ES-I3 (cell line): ENCODE data around the gene KLHL18.
"Not testable (repeated sequence)": the region's sequence is repeated elsewhere in the genome, so short reads cannot be mapped to it uniquely, and the experiment has no call there.

Source experiments
- H3K36me3 ChIP-seq: 2 replicates; pipeline ENCODE4 v1.6.1; 2013; ENCODE audit warnings: mild to moderate bottlenecking, low read length, control low read depth, moderate library complexity; ENCODE audit not compliant: insufficient read depth
- H3K4me1 ChIP-seq: 2 replicates; pipeline ENCODE4 v1.6.1; 2013; ENCODE audit warnings: mild to moderate bottlenecking, control low read depth, low read length; ENCODE audit not compliant: insufficient read depth
- H3K9ac ChIP-seq: 2 replicates; pipeline ENCODE4 v1.6.1; 2013; ENCODE audit warnings: low read depth, mild to moderate bottlenecking, low read length, moderate library complexity
- H3K9me3 ChIP-seq: 2 replicates; pipeline ENCODE4 v1.6.1; 2013; ENCODE audit warnings: mild to moderate bottlenecking, low read length, moderate library complexity; ENCODE audit not compliant: control insufficient read depth, insufficient read depth

Gene KLHL18

DNA sequence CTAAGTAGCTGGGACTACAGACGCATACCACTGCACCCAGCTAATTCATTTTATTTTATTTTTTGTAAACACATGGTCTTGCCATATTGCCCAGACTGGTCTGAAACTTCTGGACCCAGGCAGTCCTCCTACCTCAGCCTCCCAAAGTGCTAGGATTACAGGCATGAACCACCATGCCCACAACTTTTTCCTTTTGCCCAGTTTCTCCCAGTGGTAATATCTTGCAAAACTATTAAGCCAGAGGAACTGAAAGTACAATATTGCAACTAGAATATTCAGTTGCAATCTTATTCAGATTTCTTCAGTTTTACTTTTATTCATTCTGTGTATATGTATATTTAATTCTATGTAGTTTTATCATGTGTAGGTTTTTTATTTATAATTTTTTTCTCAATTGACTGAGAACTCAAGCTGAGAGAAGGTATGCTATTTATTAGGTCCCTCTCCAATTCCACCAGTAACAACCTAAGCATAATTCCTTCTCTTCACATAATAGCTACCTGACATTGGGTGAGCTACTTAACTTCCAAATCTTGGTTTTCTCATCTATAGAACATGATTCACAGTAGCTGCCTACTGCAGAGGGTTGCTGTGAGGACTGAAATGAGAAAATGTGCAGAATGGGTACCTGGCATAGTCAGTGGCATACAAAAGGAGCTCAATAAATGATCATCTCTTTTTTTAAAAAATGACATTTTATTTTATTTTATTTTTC is 30.8 kb downstream of the KLHL18 start:
- peaks cover 13% of the 10 kb centered on the region for H3K4me1 ChIP-seq
- no peaks in the 10 kb centered on the region for H3K9me3 ChIP-seq
- H3K9ac ChIP-seq: no peak overlapping the region
- no peaks in the 10 kb centered on the region for H3K36me3 ChIP-seq

DNA sequence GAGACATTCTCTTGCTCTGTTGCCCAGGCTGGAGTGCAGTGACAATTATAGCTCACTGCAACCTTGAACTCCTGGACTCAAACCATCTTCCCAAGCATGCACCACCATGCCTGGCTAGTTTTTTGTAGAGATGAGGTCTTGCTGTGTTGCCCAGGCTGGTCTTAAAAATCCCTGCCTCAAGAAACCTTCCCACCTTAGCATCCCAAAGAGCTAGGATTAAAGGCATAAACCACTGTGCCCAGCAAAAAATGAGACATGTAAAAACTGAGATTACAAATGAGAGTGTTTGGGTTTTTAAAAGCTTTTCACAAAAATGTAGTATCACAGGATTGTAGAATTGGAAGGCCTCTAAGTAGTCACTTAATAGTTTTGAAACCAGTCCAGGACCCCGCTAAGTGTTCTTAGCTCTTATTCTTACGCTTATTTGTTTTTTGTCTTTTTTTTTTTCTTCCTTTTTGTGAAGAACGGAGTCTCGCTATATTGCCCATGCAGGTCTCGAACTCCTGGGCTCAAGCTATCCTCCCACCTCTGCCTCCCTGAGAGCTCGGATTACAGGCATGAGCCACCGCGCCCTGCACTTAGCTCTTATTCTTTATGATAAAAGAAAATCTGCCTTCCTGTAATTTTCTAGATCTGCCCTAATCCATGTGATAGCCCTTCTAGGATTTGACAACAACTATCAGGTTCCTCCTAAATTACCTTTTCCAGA is 31.5 kb downstream of the KLHL18 start:
- Histone ChIP-seq H3K4me1 (peaks cover 13% of the 10 kb centered on the region), H3K36me3 (no peaks in the 10 kb centered on the region), H3K9ac (no peak overlapping the region), H3K9me3 (no peaks in the 10 kb centered on the region)

DNA sequence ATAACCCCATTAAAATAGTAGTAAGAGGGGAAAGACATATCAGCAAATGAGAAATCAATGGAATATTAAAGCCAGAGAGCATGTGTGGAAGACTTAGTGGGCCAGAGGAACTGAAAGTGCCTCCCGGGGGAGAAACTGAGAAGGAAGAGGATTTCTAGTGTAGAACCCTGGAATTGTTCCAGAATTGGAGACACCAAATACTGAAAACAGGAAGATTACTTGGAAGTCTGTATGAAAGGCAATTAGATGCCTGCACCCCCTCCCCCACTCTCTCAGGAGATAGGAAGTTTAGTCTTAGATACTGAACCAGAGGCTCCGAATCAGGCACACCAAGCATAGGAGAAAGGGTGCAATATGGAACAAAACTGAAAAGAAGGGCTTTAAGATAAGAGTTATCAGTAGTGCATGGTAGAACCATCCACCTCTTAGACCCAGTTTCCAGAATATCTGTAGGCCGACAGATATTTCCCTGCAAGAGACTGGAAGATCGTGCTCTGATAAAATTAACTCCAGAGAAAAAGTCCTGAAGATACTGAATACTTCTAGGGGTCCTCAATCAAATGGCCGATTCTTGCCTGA is 32.4 kb downstream of the KLHL18 start:
- Histone ChIP-seq H3K9ac (no peak overlapping the region), H3K36me3 (0 out of 2 replicates have a peak, but pooled peaks cover 2% of the 10 kb centered on the region), H3K4me1 (peaks cover 13% of the 10 kb centered on the region), H3K9me3 (no peaks in the 10 kb centered on the region)

DNA sequence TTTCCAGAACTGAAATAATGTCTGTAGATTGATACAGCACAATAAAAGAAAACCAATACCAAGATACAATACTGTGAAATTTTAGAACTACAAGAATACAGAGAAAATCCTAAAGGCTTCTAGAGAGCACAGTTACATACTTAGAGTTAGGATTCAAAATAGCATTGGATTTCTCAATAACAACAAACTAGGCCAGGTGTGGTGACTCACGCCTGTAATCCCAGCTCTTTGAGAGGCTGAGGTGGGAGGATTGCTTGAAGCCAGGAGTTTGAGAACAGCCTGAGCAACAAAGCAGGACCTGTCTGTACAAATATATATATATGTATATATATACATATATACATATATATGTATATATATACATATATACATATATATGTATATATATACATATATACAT is 33.4 kb downstream of the KLHL18 start:
- not testable (repeated sequence) for H3K9ac ChIP-seq, H3K36me3 ChIP-seq, H3K9me3 ChIP-seq
- peaks cover 13% of the 10 kb centered on the region for H3K4me1 ChIP-seq

DNA sequence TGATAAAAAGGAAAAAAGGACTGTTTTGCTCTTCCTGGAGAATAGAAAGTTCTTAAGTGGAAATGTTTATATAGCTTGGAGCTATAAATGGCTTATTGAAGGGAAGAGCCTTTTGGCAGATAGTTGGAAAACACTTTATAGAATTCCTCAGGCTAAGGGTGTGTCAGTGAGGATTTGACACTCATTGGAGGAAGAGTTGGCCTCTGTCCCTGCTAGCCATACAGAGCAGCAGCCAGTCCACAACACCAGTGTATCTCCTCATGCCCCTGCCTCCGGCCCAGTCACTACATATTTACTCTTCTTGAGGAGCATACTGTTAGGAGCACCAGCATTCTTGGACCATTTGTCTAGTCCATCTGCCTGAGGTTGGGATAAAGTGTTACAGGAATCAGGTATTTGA is 36.2 kb downstream of the KLHL18 start:
- Histone ChIP-seq H3K9me3 (no peaks in the 10 kb centered on the region), H3K4me1 (peaks cover 13% of the 10 kb centered on the region), H3K36me3 (peaks cover 11% of the 10 kb centered on the region), H3K9ac (no peak overlapping the region)

DNA sequence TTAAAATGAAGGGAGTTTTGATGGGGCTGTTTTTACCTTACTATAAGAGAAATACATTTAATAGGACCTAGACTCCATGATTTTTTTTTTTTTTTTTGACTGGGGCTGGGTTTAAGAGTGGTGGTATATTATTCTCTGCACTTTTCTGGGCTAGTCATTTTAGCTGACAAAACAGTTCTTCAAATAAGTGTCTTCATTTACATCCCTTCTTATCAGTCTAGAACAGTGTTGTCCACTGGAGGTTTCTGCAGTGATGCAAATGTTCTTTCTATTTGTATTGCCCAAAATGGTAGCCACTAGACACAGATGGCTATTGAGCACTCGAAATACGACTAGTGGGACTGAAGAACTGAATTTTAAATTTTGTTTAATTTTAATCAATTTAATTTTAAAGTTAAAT is 37.2 kb downstream of the KLHL18 start:
- Histone ChIP-seq H3K36me3 (peaks cover 11% of the 10 kb centered on the region), H3K9me3 (no peaks in the 10 kb centered on the region), H3K4me1 (peaks cover 6% of the 10 kb centered on the region)

DNA sequence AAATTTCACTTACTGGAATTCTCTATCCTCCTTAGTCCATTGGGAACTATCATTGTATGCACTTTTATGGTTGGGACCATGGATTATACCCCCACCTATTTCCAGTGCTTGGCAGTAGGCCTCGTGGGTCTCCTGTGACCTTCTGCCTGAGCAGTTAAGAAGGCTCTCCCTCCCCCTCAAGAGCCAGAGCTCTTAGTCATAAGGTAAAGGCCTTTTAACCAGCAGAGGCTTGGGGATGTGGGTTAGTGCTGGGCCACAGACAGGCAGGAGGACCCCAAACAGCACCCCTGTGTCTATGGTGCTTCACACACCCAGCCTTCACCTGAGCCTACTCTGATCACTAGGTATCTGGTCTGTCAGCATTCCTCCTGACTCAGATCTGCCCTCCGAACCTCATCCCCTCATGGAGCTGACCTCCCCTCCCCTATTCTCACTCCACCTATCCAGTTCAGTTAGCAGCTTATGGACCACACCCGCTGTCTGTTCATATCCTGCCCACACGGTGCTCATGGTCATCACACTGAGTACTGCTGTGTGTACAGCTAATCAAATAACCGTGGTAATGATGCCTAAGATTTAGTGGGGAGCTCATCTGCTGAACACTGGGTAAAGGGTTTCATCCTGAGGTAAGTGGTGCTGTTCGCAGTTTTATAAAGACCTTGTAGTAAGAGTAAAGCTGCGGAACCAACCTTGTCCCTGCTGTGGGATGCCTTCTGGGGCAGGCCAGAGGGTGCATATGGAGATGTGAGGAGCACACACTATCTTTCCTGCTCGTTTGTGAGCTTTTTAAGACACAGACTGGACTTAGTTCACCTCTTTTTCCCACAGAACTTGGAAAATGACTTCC is 40.9 kb downstream of the KLHL18 start:
- Histone ChIP-seq H3K9me3 (no peaks in the 10 kb centered on the region), H3K9ac (no peak overlapping the region), H3K4me1 (no peaks in the 10 kb centered on the region; the same call in 1 of the 2 replicates), H3K36me3 (peaks cover 14% of the 10 kb centered on the region)

More for the DNA sequence above, 37.2 kb downstream of the KLHL18 start:
- no peak overlapping the region for H3K9ac ChIP-seq

DNA sequence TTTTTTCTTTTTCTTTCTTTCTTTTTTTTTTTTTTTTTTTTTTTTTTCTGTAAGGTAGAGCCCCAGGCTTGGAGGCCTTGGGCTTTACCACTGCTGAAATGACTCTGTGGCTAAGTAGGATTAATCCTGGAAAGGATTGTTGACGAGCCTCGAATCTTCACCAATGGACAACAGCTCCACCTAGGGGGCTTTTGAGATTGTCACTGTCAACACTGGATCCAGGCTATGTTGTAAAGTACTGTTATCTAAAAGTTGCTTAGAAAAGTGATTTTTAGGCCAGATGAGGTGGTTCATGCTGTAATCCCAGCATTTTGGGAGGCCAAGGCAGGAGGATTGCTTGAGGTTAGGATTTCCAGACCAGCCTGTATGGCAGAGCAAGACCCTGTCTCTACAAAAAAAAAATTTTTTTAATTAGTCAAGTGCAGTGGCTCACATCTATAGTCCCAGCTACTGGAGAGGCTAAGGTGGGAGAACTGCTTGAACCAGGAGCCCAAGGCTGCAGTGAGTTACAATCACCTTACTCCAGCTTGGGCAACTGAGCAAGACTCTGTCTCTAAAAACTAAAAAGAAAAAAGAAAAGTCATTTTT is 41.6 kb downstream of the KLHL18 start:
- H3K4me1 ChIP-seq: no peaks in the 10 kb centered on the region; the same call in 1 of the 2 replicates
- no peaks in the 10 kb centered on the region for H3K9me3 ChIP-seq
- H3K36me3 ChIP-seq: peaks cover 15% of the 10 kb centered on the region
- no peak overlapping the region for H3K9ac ChIP-seq

DNA sequence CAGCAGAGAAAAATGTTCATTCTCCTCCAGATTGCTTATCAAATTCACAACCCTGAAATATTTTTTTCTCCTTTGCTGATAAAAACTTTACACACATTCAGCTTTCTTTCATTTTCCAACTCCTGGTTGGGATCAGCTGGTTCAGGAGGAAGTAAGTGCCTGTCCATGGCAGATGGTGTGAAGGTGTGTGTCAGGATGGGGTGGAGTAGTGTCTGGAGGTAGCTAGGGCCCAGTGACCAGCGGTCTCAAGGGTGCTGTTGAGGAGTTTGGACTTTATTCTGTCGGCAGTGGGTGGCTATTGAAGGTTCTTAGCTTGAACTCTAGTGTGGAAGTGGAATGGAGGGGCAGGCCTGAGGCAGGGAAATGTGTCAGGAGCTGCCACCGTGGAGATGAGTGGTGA is 51.2 kb downstream of the KLHL18 start:
- Histone ChIP-seq H3K9ac (no peak overlapping the region), H3K36me3 (peaks cover 26% of the 10 kb centered on the region), H3K4me1 (no peaks in the 10 kb centered on the region), H3K9me3 (no peaks in the 10 kb centered on the region)

DNA sequence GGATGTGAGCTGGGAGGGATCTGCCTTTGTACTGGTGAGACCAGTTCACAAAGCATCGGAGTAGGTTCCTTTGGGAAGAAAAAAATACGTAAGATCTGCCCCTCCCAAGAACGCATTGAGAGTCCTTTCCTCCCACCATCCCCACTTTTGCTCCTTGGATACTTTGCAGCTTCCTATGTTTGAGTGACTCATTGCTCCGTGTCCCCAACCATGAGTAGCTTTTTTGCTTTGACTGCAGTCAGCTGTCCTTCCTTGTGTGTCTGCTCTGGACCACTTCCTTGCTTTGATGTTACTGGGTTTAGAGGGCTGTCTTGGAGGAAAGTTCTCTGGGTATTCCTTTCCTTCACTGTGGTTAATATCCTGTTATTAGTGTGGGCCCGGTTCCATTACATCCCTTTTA is 54.9 kb downstream of the KLHL18 start:
- Histone ChIP-seq H3K36me3 (peaks cover 38% of the 10 kb centered on the region), H3K4me1 (no peaks in the 10 kb centered on the region), H3K9me3 (no peaks in the 10 kb centered on the region), H3K9ac (no peak overlapping the region)

DNA sequence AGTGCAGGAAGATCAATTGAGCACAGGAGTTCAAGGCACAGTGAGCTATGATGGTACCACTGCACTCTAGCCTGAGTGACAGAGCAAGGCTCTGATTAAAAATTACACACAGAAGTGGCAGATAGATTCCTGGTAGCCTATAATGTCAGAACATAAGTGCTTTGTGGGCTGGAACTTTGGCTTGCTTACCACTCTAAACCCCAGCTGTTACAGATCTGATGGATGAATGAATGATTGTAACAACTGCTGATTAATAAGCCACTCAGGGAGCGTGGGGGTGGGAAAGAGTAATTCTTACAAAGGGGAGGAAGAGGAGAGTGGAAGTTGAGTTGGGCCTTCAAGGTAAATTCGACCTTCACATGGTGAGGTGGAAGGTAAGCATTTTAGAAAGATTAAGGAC is 57.2 kb downstream of the KLHL18 start:
- no peaks in the 10 kb centered on the region for H3K9me3 ChIP-seq
- H3K4me1 ChIP-seq: no peaks in the 10 kb centered on the region
- no peak overlapping the region for H3K9ac ChIP-seq
- peaks cover 32% of the 10 kb centered on the region for H3K36me3 ChIP-seq

DNA sequence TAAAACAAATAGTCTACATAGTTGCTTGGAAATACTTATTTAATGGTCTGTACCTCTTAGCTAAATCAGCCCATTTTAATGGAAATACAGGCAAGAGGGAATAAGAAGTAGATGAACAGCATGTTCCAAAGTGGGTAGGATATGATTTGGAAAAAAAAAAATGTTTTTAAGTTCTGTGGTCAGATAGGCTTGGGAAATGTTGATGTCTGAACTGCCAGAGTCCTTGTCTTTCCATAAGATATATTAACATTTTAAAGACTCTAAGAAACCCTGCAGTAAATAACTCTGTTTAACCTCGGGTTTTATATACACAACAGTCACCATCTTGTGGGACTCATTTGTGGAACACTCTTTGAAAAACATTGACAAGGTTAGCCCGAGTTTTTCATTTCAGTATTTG is 58.1 kb downstream of the KLHL18 start:
- Histone ChIP-seq H3K9ac (no peak overlapping the region), H3K9me3 (no peaks in the 10 kb centered on the region), H3K4me1 (no peaks in the 10 kb centered on the region), H3K36me3 (peaks cover 28% of the 10 kb centered on the region)

DNA sequence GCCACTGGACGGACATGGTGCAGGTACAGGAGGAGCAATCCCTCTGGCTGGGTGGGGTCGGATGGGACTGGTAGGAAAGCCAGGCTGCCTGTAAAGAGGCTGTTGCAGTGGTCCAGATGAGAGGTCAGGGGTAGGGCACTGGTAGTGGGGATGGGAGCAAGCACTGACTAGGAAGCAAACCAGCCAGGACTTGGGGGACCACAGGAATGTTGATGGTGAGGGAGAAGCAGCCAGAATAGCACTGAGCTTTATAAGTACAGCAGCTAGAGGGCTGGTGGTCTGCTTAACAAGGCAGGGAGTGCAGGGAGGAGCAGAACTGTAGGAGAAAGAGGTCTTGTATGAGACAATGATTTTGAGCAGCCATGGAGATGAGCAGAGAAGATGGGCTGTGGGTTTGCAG is 59.4 kb downstream of the KLHL18 start:
- peaks cover 19% of the 10 kb centered on the region for H3K36me3 ChIP-seq
- H3K9ac ChIP-seq: no peak overlapping the region
- no peaks in the 10 kb centered on the region for H3K4me1 ChIP-seq
- H3K9me3 ChIP-seq: no peaks in the 10 kb centered on the region

DNA sequence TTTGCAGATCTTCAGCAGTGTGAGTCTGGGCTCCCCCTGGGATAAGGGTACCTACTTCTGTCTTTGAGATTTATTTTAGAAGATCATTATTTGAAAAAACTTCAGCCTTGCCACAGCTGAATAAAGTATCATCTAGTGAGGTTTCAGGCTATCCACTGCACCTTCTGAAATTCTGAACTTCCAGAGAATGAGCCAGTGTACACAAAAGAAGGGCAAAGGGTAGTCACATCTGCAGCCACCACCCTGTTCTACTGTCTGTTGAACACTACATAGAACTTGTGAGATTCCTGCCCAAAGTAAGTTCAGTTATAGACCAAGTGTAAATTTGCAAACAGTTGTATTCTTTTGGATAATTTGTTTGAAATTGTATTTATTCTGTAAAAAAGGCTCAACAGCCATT is 60.1 kb downstream of the KLHL18 start:
- Histone ChIP-seq H3K9me3 (no peaks in the 10 kb centered on the region), H3K4me1 (no peaks in the 10 kb centered on the region), H3K9ac (no peak overlapping the region), H3K36me3 (peaks cover 15% of the 10 kb centered on the region)
